KBM-7 (cell line): ENCODE results near the gene KCNN1.

ENCODE experiments used
- DNase-seq: peaks from one replicate; pipeline ENCODE4 v3.0.0-alpha.2; 2015
- in situ Hi-C: fragments of 300-500 bp; cut with MboI; formaldehyde crosslinking; loops from 2 replicates; pipeline ENCODE4 v1.14.3; 2020; ENCODE audit warnings: low sequenced_read_pairs, low pct_unique_long_range_greater_than_20kb, mixed read lengths

KCNN1 gene

GRCh38 chr19:17944301-17944700 is 22.6 kb upstream of the KCNN1 start:
- in situ Hi-C loops, result loop anchor here (10.0 kb wide), 1 partner anchor 50 kb away; no protein-coding TSS in a partner anchor

GRCh38 chr19:17946965-17947784 is 19.7 kb upstream of the KCNN1 start:
- in situ Hi-C loops, result loop anchor here (10.0 kb wide), 1 partner anchor 48 kb away; no protein-coding TSS in a partner anchor
- DNase-seq, result no peak

More at GRCh38 chr19:17944301-17944700, 22.6 kb upstream of the KCNN1 start:
- no peak for DNase-seq

DNA sequence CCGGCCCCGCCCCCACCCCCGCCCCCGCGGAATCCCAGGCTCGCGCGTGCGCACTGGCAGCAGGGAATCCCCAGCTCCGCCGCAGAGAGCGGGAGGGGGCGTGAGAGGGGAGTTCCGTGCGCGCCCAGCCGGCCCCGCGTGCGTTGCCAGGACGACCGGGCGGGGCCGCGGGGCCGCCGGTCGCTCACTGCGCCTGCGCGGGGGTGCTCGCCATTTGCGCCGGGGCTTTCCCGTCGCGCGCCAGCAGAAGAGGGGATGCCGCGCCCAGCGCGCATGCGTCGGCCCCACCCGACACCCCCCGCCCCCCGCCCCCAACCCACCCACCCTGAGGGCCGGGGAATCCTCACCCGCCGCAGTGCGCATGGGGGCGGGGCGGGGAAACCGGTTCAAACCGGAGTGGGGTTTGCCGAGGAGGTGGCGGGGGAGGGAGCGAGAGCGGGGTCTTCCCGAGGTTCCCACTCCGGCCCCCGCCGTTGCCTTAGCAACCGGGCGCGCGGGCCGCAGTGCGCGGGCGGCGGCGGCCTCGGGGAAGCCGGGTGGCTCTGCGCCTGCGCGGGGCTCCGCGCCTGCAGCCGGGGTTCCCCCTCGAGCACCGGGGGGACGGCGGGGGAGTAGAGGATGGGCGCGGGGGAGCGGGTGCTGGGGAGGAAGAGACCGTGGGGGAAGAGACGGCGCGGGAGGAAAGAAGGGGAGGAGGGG is 18.9 kb upstream of the KCNN1 start:
- DNase-seq, result peak; percentile 92
- in situ Hi-C loops, result loop anchor here (10.0 kb wide), 1 partner anchor 47 kb away; no protein-coding TSS in a partner anchor

DNA sequence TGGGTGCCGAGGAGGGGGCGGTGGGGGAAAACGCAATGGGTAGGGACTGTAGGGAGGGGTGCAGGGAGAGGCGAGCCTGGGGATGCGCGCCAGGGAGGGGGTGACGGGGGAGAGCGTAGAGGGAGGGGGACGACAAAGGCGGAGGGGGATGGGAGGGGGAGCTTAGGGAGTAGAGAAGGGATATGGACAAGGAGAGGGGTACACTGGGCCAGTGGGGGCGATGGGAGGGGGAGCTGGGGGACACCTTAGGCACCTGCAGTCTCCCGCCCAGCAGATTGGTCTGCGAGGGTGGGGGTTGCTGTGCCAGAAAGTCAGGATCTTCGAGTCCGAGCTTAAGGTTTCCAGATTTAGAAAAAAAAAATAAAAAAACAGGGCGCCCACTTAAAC is 18.4 kb upstream of the KCNN1 start:
- in situ Hi-C loops, result loop anchor here (10.0 kb wide), 1 partner anchor 46 kb away; no protein-coding TSS in a partner anchor
- DNase-seq, result no peak

DNA sequence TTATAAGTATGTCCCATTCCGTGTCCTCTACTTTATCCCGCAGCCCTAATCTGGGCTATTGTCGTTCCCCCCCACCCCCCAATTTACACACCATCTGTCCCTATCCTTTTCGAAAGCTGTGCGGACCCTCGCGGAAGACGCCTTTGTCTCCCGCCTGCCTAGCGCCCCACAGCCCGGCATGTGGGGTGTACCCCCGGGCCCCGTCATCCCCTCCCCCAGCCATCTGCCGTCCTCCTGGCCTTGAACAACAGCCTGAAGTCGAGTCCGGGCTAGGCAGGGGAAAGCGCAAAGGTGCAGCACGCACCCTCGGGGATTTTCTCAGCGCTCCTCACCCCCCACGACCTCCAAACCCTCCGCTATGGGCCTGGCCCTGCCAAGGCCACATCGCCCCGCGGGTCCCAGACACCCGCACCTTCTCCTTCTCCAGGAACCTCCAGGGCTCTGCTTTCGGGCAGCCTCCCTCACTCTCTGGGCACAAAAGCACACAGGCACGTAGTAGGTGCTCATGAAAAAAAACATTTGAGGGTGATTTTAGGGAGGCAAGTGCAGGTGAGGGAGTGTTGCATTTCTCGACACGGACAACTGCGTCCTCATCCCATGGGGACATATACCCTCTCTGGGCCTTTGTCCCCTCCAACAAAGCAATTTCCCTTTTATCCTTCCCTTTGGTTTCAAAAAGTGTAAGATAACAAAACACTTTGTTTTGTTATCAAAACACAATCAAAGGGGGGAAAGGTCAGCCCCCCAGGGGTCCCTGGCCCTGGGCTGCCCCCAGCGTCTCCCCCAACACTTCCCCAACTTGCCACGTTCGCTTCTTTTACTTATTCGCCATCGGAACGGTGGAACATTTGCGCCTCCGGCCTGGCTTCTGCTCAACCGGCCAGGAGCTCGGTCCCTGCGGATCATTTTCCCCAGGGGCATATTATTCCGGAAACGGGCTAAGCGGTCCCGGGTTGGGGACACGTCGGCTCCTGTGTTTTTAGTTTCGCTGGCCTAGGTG is 17.7 kb upstream of the KCNN1 start:
- in situ Hi-C loops, result loop anchor here (10.0 kb wide), 1 partner anchor 46 kb away; no protein-coding TSS in a partner anchor
- no peak for DNase-seq

- DNase-seq, result no peak
- in situ Hi-C loops, result loop anchor here (10.0 kb wide), 1 partner anchor 45 kb away; no protein-coding TSS in a partner anchor
Measured at GRCh38 chr19:17949956-17950309, 17.0 kb upstream of the KCNN1 start.

GRCh38 chr19:17950310-17951156 is 16.4 kb upstream of the KCNN1 start:
- in situ Hi-C loops, result no loop called here
- DNase-seq, result no peak

GRCh38 chr19:17951157-17951989 is 15.5 kb upstream of the KCNN1 start:
- DNase-seq, result no peak
- in situ Hi-C loops, result no loop called here

DNA sequence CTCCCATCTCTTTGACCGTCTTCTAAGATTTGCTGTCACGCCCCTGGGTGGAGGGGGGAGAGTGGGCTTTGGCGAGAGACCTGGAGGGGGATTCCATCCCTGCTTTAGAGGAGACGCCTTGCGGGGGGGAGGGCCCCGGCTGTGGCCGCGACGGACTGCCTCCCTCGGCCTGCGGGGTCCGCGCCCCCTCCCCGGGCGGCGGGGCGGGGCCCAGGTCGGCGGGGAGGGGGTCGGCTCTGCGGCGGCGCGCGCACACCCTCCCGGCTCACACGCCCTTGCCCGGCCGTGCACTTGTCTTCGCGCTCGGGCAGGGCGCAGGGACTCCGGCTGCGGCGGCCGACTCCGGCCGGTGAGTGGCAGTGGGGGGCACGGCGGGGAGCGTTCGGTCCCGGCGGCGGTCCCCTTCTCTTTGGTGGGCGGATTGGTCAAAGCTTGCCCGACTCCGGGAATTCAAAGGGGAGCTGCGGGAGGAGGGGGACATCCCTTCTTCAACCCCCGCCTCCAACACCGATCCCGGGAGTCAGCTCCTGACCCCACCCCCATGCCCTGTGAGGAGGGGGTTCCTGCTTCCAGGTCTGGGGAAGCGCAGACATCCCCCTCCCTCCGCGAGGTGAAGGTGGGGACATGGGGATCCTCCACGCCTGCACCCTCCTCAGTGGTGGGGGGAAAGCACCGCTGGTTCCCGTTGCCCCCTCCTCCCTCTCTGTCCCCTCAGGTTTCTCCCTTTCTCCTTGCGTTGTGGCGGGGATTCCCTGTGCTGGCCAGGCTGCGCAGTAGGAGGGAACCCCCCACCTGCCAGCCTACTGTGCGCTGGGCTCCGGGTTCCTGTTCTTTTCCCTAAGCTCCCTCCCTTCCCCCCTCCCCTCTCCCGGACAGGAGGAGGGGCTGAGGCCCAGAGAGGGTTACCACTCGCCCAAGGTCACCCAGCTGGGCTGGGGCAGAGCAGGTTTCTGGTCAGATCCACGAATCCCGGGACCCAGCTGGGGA is 14.6 kb upstream of the KCNN1 start:
- in situ Hi-C loops, result no loop called here
- DNase-seq, result no peak

- in situ Hi-C loops, result no loop called here
- no peak for DNase-seq
Measured at GRCh38 chr19:17953316-17953801, 13.5 kb upstream of the KCNN1 start.

GRCh38 chr19:17953869-17954268 is 13.0 kb upstream of the KCNN1 start:
- in situ Hi-C loops, result no loop called here
- no peak for DNase-seq

- DNase-seq, result no peak
- in situ Hi-C loops, result no loop called here
Measured at GRCh38 chr19:17954401-17954800, 12.5 kb upstream of the KCNN1 start.

- in situ Hi-C loops, result no loop called here
- no peak for DNase-seq
Measured at GRCh38 chr19:17957149-17957849, 9.6 kb upstream of the KCNN1 start.

DNA sequence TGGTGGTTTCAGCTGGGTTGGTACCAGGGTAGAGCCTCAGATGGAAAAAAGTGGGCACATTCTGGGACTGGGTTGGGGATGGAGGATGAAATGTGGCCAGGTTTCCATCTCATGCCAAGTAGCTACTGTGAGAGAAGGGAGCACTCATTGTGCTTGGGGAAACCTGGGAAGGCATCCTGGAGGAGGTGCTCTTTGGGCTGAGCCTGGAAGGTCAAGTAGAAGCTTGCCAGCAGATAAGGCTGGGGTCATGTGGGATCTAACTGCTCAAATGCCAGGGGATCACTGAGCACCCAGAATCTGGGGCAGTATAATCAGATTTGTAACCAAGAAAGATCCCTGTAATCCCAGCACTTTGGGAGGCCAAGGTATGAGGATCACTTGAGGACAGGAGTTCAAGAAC is 9.0 kb upstream of the KCNN1 start:
- DNase-seq, result no peak
- in situ Hi-C loops, result no loop called here

GRCh38 chr19:17963936-17964691 is 2.8 kb upstream of the KCNN1 start:
- no peak for DNase-seq
- in situ Hi-C loops, result no loop called here
